ENCODE data around the gene LYST.

DNA sequence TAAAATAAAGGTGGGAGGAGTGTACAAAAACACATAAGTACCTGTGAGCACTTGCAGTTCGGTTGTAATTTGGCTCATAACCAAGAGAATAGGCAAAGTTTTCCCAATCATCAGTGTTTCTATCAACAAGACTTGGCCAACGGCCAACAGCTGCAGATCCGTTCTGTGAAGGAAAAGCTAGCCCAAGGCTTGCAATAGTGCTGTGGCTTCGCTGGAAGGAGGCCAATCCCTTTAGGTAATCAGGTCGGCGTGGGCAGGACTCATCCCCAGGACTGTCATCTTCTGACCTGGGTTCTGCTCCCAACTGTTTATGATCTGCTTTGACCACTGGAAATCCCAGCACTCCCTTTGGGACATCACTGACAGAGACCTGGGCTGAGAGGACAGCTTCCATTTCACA, 107.8 kb downstream of the LYST start:
- no peak for TF ChIP-seq POLR2A (IDR thresholded peaks at IDR 0.05)
- no peak for TF ChIP-seq POLR2AphosphoS5 (IDR thresholded peaks at IDR 0.05; ENCODE audit: insufficient read depth in 1 of 2, low read depth in 1 of 2)
- TF ChIP-seq, protein P1, sequence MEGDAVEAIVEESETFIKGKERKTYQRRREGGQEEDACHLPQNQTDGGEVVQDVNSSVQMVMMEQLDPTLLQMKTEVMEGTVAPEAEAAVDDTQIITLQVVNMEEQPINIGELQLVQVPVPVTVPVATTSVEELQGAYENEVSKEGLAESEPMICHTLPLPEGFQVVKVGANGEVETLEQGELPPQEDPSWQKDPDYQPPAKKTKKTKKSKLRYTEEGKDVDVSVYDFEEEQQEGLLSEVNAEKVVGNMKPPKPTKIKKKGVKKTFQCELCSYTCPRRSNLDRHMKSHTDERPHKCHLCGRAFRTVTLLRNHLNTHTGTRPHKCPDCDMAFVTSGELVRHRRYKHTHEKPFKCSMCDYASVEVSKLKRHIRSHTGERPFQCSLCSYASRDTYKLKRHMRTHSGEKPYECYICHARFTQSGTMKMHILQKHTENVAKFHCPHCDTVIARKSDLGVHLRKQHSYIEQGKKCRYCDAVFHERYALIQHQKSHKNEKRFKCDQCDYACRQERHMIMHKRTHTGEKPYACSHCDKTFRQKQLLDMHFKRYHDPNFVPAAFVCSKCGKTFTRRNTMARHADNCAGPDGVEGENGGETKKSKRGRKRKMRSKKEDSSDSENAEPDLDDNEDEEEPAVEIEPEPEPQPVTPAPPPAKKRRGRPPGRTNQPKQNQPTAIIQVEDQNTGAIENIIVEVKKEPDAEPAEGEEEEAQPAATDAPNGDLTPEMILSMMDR (IDR thresholded peaks at IDR 0.05): no peak
